GM12878 (cell line): Measurements from ENCODE around the gene PRPF6. TPM values are rescaled to one million over a fixed set of nuclear protein-coding genes. Genes with fewer than 3 reads are reported as not detected.

Source experiments
- CTCF ChIP-seq, 3 experiments: IDR thresholded peaks in 2 of 3; conservative IDR thresholded peaks in 1 of 3; 2 replicates each; pipeline ENCODE4 v1.5.1; 2011; ENCODE audit warnings: low read depth in 3 of 3, low read length in 3 of 3, mild to moderate bottlenecking in 3 of 3, control low read depth in 2 of 3, moderate library complexity in 2 of 3, inconsistent platforms in 1 of 3, mixed read lengths in 1 of 3; ENCODE audit not compliant: control insufficient read depth in 2 of 3, insufficient read depth in 1 of 3; ENCODE audit errors: extremely low read depth in 1 of 3
- EED ChIP-seq: sonication (generic); IDR thresholded peaks from 2 replicates; pipeline ENCODE4 v1.6.1; 2016; ENCODE audit warnings: antibody characterized with exemption, low read depth
- GATAD2B ChIP-seq: fragments of 450-650 bp; conservative IDR thresholded peaks from 2 replicates; pipeline ENCODE4 v1.6.1; 2017; ENCODE audit warnings: low read depth, mild to moderate bottlenecking, moderate library complexity
- LARP7 ChIP-seq: fragments of 450-650 bp; IDR thresholded peaks from 2 replicates; pipeline ENCODE4 v1.6.1; 2017; ENCODE audit warnings: mild to moderate bottlenecking
- MLLT1 ChIP-seq: fragments of 450-650 bp; IDR thresholded peaks from 2 replicates; pipeline ENCODE4 v1.6.1; 2016; ENCODE audit warnings: mild to moderate bottlenecking
- NBN ChIP-seq: fragments of 450-650 bp; IDR thresholded peaks from 2 replicates; pipeline ENCODE4 v1.6.1; 2016
- PAX8 ChIP-seq: fragments of 450-650 bp; IDR thresholded peaks from 2 replicates; pipeline ENCODE4 v1.6.1; 2017; ENCODE audit warnings: mild to moderate bottlenecking, moderate library complexity
- RAD21 ChIP-seq: IDR thresholded peaks from 2 replicates; pipeline ENCODE4 v1.6.1; 2011; ENCODE audit warnings: mild to moderate bottlenecking, low read depth, low read length, moderate library complexity; ENCODE audit not compliant: insufficient read depth
- TCF3 ChIP-seq: IDR thresholded peaks from 2 replicates; pipeline ENCODE4 v1.6.1; 2012; ENCODE audit warnings: low read depth, mild to moderate bottlenecking, low read length, borderline replicate concordance; ENCODE audit not compliant: insufficient read depth
- TCF7 ChIP-seq: IDR thresholded peaks from 2 replicates; pipeline ENCODE4 v1.6.1; 2014; ENCODE audit warnings: antibody characterized with exemption, borderline replicate concordance
- ZBED1 ChIP-seq: IDR thresholded peaks from 2 replicates; pipeline ENCODE4 v1.6.1; 2016; ENCODE audit warnings: borderline replicate concordance
- polyA plus RNA-seq, 11 experiments: library from polyadenylated mRNA; depleted of rRNA in 4 of 11; unstranded in 6 of 11; stranded (reverse) in 5 of 11; fragments of >200 nt; fragmentation: Nextera tagmentation in 4 of 11; fragmentation: Illumina TruSeq in 1 of 11; extraction: Ambion mirVana in 4 of 11; extraction: Trizol in 1 of 11; gene quantifications; 1 replicate in 1 of 11; 2 replicates in 10 of 11; pipeline versions ENCODE4 v1.2.1 to v1.2.3, GENCODE V29; 2011 to 2016; ENCODE audit warnings: inconsistent platforms in 2 of 11, missing spikeins in 2 of 11, low read depth in 1 of 11
- total RNA-seq, 4 experiments: library from RNA; depleted of rRNA in 3 of 4; stranded (reverse); fragments of >200 nt in 3 of 4; fragmentation: Illumina TruSeq in 1 of 4; extraction: Trizol in 1 of 4; gene quantifications; 2 replicates each; pipeline versions ENCODE4 v1.2.1 to v1.2.3, GENCODE V29; 2013 to 2021
- TF ChIP-seq, protein P1 (sequence below): fragments of 450-650 bp; IDR thresholded peaks from 2 replicates; pipeline ENCODE4 v1.6.1; 2017; ENCODE audit warnings: mild to moderate bottlenecking
- TF ChIP-seq, protein P2 (sequence below): IDR thresholded peaks from 2 replicates; pipeline ENCODE4 v1.6.1; 2011; ENCODE audit warnings: borderline replicate concordance, low read depth, mild to moderate bottlenecking, moderate library complexity, low read length; ENCODE audit not compliant: insufficient read depth, poor library complexity, severe bottlenecking

Gene PRPF6
- total and polyA plus RNA-seq, 10 of the 15 experiments (the other 5 are each of a cell fraction or from before 2014, with no cell fraction given) = 5.0 to 102 (median 71.3) TPM

DNA sequence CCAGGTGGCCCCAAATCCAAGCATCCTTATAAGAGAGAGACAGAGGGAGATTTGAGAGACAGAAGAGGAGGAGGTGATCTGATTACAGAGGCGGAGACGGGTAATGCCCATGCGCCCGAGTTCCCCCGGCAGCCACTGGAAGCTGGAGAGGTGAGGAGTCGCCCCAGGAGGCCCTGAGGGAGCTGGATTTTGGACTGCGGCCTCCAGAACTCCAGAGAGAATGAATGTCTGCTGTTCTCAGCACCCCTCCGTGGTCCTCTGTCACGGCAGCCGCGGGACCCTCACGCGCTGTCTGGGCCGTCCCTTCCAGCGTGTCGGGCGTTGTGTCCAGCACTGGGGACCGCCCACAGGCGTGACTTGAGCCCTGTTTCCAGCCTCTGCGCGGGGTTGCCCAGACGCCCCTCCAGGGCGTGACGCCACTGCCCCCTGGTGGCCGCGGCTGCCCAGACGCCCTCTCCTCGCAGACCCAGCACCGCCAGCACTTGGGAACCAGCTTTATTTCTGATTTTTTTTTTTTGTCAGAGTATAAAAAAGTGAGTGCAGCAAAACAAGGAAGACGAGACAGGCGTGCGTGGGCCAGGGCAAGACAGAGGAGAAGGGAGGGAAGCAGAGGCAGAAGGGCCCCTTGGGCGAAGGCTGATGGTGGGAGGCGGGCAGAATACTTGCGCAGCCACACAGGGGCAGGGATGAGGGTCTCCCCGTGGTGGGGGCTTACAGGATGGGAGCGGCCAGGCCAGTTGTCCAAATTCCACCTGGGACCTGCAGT lies 7.1 kb upstream of the PRPF6 start (continued):
- TF ChIP-seq CTCF (IDR thresholded peaks at IDR 0.05 in 2 of 3, conservative IDR thresholded peaks at IDR 0.05 in 1 of 3; ENCODE audit: control insufficient read depth in 2 of 3, extremely low read depth in 1 of 3, insufficient read depth in 1 of 3, low read depth in 3 of 3, low read length in 3 of 3) (peak; percentile 89 to 97 (median 95)), NBN (no peak), ZBED1 (no peak), EED (no peak), MLLT1 (no peak), RAD21 (peak; percentile 77), TCF7 (no peak), PAX8 (no peak), GATAD2B (peak; percentile 37; the same call in 1 of the 2 replicates), TCF3 (no peak), LARP7 (peak; percentile 64; the same call in 1 of the 2 replicates)
- TF ChIP-seq, protein P1, sequence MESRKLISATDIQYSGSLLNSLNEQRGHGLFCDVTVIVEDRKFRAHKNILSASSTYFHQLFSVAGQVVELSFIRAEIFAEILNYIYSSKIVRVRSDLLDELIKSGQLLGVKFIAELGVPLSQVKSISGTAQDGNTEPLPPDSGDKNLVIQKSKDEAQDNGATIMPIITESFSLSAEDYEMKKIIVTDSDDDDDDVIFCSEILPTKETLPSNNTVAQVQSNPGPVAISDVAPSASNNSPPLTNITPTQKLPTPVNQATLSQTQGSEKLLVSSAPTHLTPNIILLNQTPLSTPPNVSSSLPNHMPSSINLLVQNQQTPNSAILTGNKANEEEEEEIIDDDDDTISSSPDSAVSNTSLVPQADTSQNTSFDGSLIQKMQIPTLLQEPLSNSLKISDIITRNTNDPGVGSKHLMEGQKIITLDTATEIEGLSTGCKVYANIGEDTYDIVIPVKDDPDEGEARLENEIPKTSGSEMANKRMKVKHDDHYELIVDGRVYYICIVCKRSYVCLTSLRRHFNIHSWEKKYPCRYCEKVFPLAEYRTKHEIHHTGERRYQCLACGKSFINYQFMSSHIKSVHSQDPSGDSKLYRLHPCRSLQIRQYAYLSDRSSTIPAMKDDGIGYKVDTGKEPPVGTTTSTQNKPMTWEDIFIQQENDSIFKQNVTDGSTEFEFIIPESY = peak; percentile 65; the same call in 1 of the 2 replicates
- TF ChIP-seq, protein P2, sequence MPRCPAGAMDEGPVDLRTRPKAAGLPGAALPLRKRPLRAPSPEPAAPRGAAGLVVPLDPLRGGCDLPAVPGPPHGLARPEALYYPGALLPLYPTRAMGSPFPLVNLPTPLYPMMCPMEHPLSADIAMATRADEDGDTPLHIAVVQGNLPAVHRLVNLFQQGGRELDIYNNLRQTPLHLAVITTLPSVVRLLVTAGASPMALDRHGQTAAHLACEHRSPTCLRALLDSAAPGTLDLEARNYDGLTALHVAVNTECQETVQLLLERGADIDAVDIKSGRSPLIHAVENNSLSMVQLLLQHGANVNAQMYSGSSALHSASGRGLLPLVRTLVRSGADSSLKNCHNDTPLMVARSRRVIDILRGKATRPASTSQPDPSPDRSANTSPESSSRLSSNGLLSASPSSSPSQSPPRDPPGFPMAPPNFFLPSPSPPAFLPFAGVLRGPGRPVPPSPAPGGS = no peak
